HepG2 (cell line): ENCODE measurements around the gene ENTHD1. TPM values are rescaled to one million over a fixed set of nuclear protein-coding genes. Genes with fewer than 3 reads are reported as not detected.

ENCODE experiments used
- ATAC-seq: fragments of 200-7000 bp; cut with Tn5 transposase; 3 replicates; pipeline ENCODE4 v1.9.1; 2020; ENCODE audit warnings: mild to moderate bottlenecking, moderate library complexity
- BruUV-seq: library from RNA; stranded (reverse); fragments of 400-500 nt; replicated peaks from 2 replicates; lab custom pipeline; 2021; lab: Mats Ljungman, UMichigan
- CTCF ChIA-PET: fragments of 300-600 bp; formaldehyde crosslinking; extraction: SDS; loops from one replicate; lab custom pipeline; 2021; ENCODE audit warnings: low total read pairs, inconsistent platforms, low intra/inter-chr PET ratio; lab: Yijun Ruan, JAX
- POLR2A ChIA-PET: fragments of 350-600 bp; sonication (Branson Sonifier 250); formaldehyde crosslinking; loops from one replicate; lab custom pipeline; 2020; ENCODE audit warnings: antibody characterized with exemption, inconsistent platforms; lab: Yijun Ruan, JAX
- DNase-seq: peaks from one replicate; pipeline ENCODE4 v3.0.0-alpha.2; 2015; ENCODE audit warnings: low spot score
- FAIRE-seq: peaks from 3 replicates; lab custom pipeline; 2011; peaks lifted over from hg19 to GRCh38; lab: Jason Lieb, UNC
- H2AFZ ChIP-seq: one replicate; pipeline ENCODE4 v1.6.1; 2011; ENCODE audit warnings: low read length, inconsistent platforms
- H3K27ac ChIP-seq: fragments of 300-600 bp; 3 replicates; pipeline ENCODE4 v1.8.0; 2011; ENCODE audit warnings: mixed run types, mild to moderate bottlenecking, mixed read lengths, low read length, inconsistent platforms; ENCODE audit not compliant: insufficient read depth; ENCODE audit errors: extremely low read length
- H3K27me3 ChIP-seq, 2 experiments: fragments of 200-600 bp in 1 of 2; 2 replicates in 1 of 2; 3 replicates in 1 of 2; pipeline versions ENCODE4 v1.6.0 to v1.8.0; 2011; ENCODE audit warnings: low read length in 2 of 2, mild to moderate bottlenecking in 2 of 2, moderate library complexity in 2 of 2, inconsistent platforms in 1 of 2; ENCODE audit not compliant: insufficient read depth in 2 of 2, control insufficient read depth in 1 of 2
- H3K36me3 ChIP-seq, 2 experiments: fragments of 200-600 bp in 1 of 2; replicated peaks in 1 of 2; 2 replicates in 1 of 2; 3 replicates in 1 of 2; pipeline versions ENCODE4 v1.5.1 to v1.8.0; 2011; ENCODE audit warnings: low read length in 2 of 2, inconsistent platforms in 1 of 2; ENCODE audit not compliant: insufficient read depth in 2 of 2, control insufficient read depth in 1 of 2
- H3K4me1 ChIP-seq: 2 replicates; pipeline ENCODE4 v1.5.1; 2012; ENCODE audit warnings: low read length, inconsistent platforms; ENCODE audit not compliant: insufficient read depth
- H3K4me2 ChIP-seq: 2 replicates; pipeline ENCODE4 v1.6.0; 2011; ENCODE audit warnings: low read depth, low read length, inconsistent platforms
- H3K4me3 ChIP-seq, 3 experiments: fragments of 200-600 bp in 1 of 3; sonication (generic), shearing (Covaris generic) in 1 of 3; replicated peaks in 1 of 3; 2 replicates each; pipeline ENCODE4 v1.5.1; 2011 to 2016; ENCODE audit warnings: low read length in 3 of 3, inconsistent platforms in 2 of 3, low read depth in 2 of 3, mild to moderate bottlenecking in 2 of 3, control low read depth in 1 of 3, mixed read lengths in 1 of 3; ENCODE audit not compliant: insufficient read depth in 1 of 3
- H3K79me2 ChIP-seq: one replicate; pipeline ENCODE4 v1.6.1; 2011; ENCODE audit warnings: low read length, inconsistent platforms; ENCODE audit not compliant: insufficient read depth
- H3K9ac ChIP-seq: 2 replicates; pipeline ENCODE4 v1.6.0; 2011; ENCODE audit warnings: mild to moderate bottlenecking, low read depth, low read length, inconsistent platforms; ENCODE audit not compliant: insufficient read depth
- H3K9me3 ChIP-seq: 2 replicates; pipeline ENCODE4 v1.5.1; 2012; ENCODE audit warnings: mild to moderate bottlenecking, low read length
- H4K20me1 ChIP-seq: 2 replicates; pipeline ENCODE4 v1.6.0; 2011; ENCODE audit warnings: inconsistent platforms, mild to moderate bottlenecking, low read length, moderate library complexity; ENCODE audit not compliant: insufficient read depth
- AGO1 ChIP-seq: fragments of 200-400 bp; formaldehyde crosslinking; IDR thresholded peaks from 2 replicates; pipeline ENCODE4 v1.6.1; 2017; ENCODE audit warnings: mild to moderate bottlenecking, low read depth, low read length, moderate library complexity; ENCODE audit not compliant: poor library complexity, severe bottlenecking
- MLXIP ChIP-seq: sonication (generic); formaldehyde crosslinking; IDR thresholded peaks from 2 replicates; pipeline ENCODE4 v1.9.0; 2021; ENCODE audit warnings: missing genetic modification reagents, borderline replicate concordance
- MTERF4 ChIP-seq: sonication (generic); formaldehyde crosslinking; IDR thresholded peaks from 2 replicates; pipeline ENCODE4 v1.8.0; 2023; ENCODE audit warnings: mild to moderate bottlenecking, missing genetic modification reagents
- NCOR1 ChIP-seq: fragments of 200-600 bp; sonication (generic); IDR thresholded peaks from 2 replicates; pipeline ENCODE4 v1.7.0; 2017; ENCODE audit warnings: antibody characterized with exemption, low read length, borderline replicate concordance
- ZBTB38 ChIP-seq: sonication (generic); formaldehyde crosslinking; IDR thresholded peaks from 2 replicates; pipeline ENCODE4 v1.5.1; 2020; ENCODE audit warnings: mild to moderate bottlenecking, missing genetic modification reagents
- ZNF563 ChIP-seq: sonication (generic); formaldehyde crosslinking; IDR thresholded peaks from 2 replicates; pipeline ENCODE4 v1.8.0; 2022; ENCODE audit warnings: mild to moderate bottlenecking, moderate library complexity, missing genetic modification reagents
- WGBS: methylation state at CpG from one replicate; pipeline ENCODE4 v1.1.6; 2017; ENCODE audit warnings: low lambda C conversion rate; 5-methylcytosine and 5-hydroxymethylcytosine counted together
- in situ Hi-C: cut with HindIII; loops from 2 replicates; pipeline ENCODE4 v1.10.0; 2017; ENCODE audit warnings: low pct_unique_long_range_greater_than_20kb; ENCODE audit not compliant: extremely low pct_ligation_motif_present
- intact Hi-C: fragments of 100-400 bp; cut with micrococcal nuclease; formaldehyde crosslinking; loops from one replicate; pipeline ENCODE4 v1.10.0; 2022; ENCODE audit not compliant: unreplicated experiment
- polyA plus RNA-seq, 8 experiments: library from polyadenylated mRNA; depleted of rRNA in 3 of 8; stranded (reverse) in 7 of 8; unstranded in 1 of 8; fragments of >200 nt; fragmentation: Illumina TruSeq in 4 of 8; extraction: Trizol in 4 of 8; gene quantifications; 2 replicates each; pipeline versions ENCODE4 v1.2.1 to v1.2.3, GENCODE V29; 2011 to 2016; ENCODE audit warnings: low read depth in 4 of 8, missing spikeins in 1 of 8, mixed read lengths in 1 of 8; ENCODE audit not compliant: insufficient read depth in 1 of 8
- total RNA-seq, 5 experiments: library from RNA; depleted of rRNA; stranded (reverse); fragments of >200 nt; fragmentation: Illumina TruSeq; extraction: Trizol; gene quantifications; 2 replicates each; pipeline ENCODE4 v1.2.3, GENCODE V29; 2016; ENCODE audit warnings: low read depth in 1 of 5

ENTHD1 gene
- total and polyA plus RNA-seq, 2 of the 13 experiments (the other 11 are each of a cell fraction or from before 2014, with no cell fraction given) = not detected

- no peak for ATAC-seq
Observed at GRCh38 chr22:39925909-39926679, 32.5 kb upstream of the ENTHD1 start.

More at GRCh38 chr22:39925909-39926679, 32.5 kb upstream of the ENTHD1 start:
- ChIA-PET POLR2A (no interaction called here), CTCF (no interaction called here)
- BruUV-seq = no TSS peak
- Histone ChIP-seq H4K20me1 (no peaks in the 10 kb centered on the region), H3K36me3 (no peaks in the 10 kb centered on the region), H3K9ac (no peak overlapping the region), H2AFZ (no peak overlapping the region), H3K4me2 (no peak overlapping the region), H3K4me1 (peaks cover 11% of the 10 kb centered on the region), H3K9me3 (no peaks in the 10 kb centered on the region), H3K27me3 (no peaks in the 10 kb centered on the region; a peak in 2 of 5 replicates), H3K27ac (no peak overlapping the region), H3K4me3 (no peak overlapping the region), H3K79me2 (no peaks in the 10 kb centered on the region)
- TF ChIP-seq ZBTB38 (CRISPR knock-in tag) = no peak
- no peak for TF ChIP-seq MLXIP (CRISPR knock-in tag)
- TF ChIP-seq MTERF4 = no peak
- no peak for TF ChIP-seq NCOR1
- TF ChIP-seq ZNF563 (CRISPR knock-in tag) = no peak
- no peak for TF ChIP-seq AGO1
- FAIRE-seq = no peak
- in situ Hi-C loops (no loop called here), intact Hi-C loops (no loop called here)
- 56% methylated on average over 8 of the region's 8 CpGs for WGBS
- no peak for DNase-seq
